ENCODE measurements around the gene TLE5. TPM values are rescaled to one million over a fixed set of nuclear protein-coding genes. Genes with fewer than 3 reads are reported as not detected.

The TLE5 gene
- total RNA-seq, 1 experiment from 2014 or later, result 147 TPM

Other genes with a start within 250 kb of the TLE5 start
- 1.7 and 1.9 TPM in 2 replicates for gene ZNF554, start 242.6 kb downstream of the TLE5 start, total RNA-seq (2014; rRNA removed; shearing (Covaris generic))
- 3.4 and 4.3 TPM in 2 replicates for gene ZNF555, start 221.0 kb downstream of the TLE5 start, total RNA-seq (2014; rRNA removed; shearing (Covaris generic))
- under 0.01 and 0.09 TPM in 2 replicates for gene ZNF556, start 195.2 kb downstream of the TLE5 start, total RNA-seq (2014; rRNA removed; shearing (Covaris generic))
- 5.0 TPM in 2 replicates for gene ZNF57, start 161.6 kb downstream of the TLE5 start, total RNA-seq (2014; rRNA removed; shearing (Covaris generic))
- 2.5 and 5.0 TPM in 2 replicates for gene ZNF77, start 117.5 kb downstream of the TLE5 start, total RNA-seq (2014; rRNA removed; shearing (Covaris generic))
- 0.69 and 12.3 TPM in 2 replicates for gene TLE6, start 84.9 kb downstream of the TLE5 start, total RNA-seq (2014; rRNA removed; shearing (Covaris generic))
- 0.03 and 1.5 TPM in 2 replicates for gene TLE2, start 33.2 kb downstream of the TLE5 start, total RNA-seq (2014; rRNA removed; shearing (Covaris generic))
- 35.6 and 46.2 TPM in 2 replicates for gene GNA11, start 31.9 kb upstream of the TLE5 start, total RNA-seq (2014; rRNA removed; shearing (Covaris generic))
- 0.65 TPM in 1 of 2 replicates, not detected in the other for gene GNA15, start 73.5 kb upstream of the TLE5 start, total RNA-seq (2014; rRNA removed; shearing (Covaris generic))
- not detected in 2 replicates for gene S1PR4, start 116.3 kb upstream of the TLE5 start, total RNA-seq (2014; rRNA removed; shearing (Covaris generic))
- 80.2 and 85.1 TPM in 2 replicates for gene NCLN, start 123.4 kb upstream of the TLE5 start, total RNA-seq (2014; rRNA removed; shearing (Covaris generic))
- 0.06 TPM in 1 of 2 replicates, not detected in the other for gene CELF5, start 162.2 kb upstream of the TLE5 start, total RNA-seq (2014; rRNA removed; shearing (Covaris generic))